ENCODE measurements around the gene FOLR1. TPM values are rescaled to one million over a fixed set of nuclear protein-coding genes. Genes with fewer than 3 reads are reported as not detected.

Gene FOLR1
- total RNA-seq, 2 donors from 2014 or later, result 13.8 to 19.3 TPM

DNA sequence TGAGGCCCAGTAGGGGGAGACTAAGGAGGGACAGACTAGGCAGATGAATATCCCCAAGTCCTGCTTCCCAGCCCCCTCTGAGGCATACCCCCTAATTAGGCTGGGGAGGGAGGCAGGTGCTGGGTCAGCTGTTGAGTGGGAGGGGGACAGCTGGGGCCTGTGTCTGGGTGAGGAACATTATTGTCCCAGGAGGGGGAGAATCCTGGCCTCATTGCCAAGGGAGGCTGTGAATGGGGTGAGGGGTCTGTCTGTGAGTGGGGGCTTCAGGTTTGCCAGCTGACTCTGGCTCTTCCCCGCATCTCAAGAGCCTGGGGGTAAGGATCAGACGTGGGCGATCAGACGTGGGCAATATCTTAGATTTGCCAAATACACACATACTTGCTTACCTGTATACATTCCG, 34.8 kb downstream of the FOLR1 start:
- no peaks in the 10 kb centered on the region for H3K9me3 Mint-ChIP-seq
- H3K9ac ChIP-seq (ENCODE audit: extremely low read depth, low read length, poor library complexity, severe bottlenecking), result peak overlapping the region; percentile 15
- peaks cover 16% of the 10 kb centered on the region for H3K4me1 ChIP-seq (ENCODE audit: control insufficient read depth, insufficient read depth, low read length)
- WGBS, 2 experiments (ENCODE audit: insufficient coverage in 1 of 2, insufficient read length in 1 of 2), result 89 to 100% methylated on average over 1 to 5 of the region's 5 CpGs
- peak overlapping the region; percentile 98 for H3K4me3 Mint-ChIP-seq
- no peaks in the 10 kb centered on the region for H3K27me3 Mint-ChIP-seq (ENCODE audit: insufficient read depth)
- H3K36me3 Mint-ChIP-seq (ENCODE audit: low read depth), result peaks cover 42% of the 10 kb centered on the region
- H3K9me3 ChIP-seq (ENCODE audit: control insufficient read depth, low read length), result no peaks in the 10 kb centered on the region
- H3K27me3 ChIP-seq (ENCODE audit: control insufficient read depth, insufficient read depth, low read length, poor library complexity, severe bottlenecking), result no peaks in the 10 kb centered on the region
- no peak overlapping the region for H3K27ac Mint-ChIP-seq
- peaks cover 26% of the 10 kb centered on the region for H3K4me1 Mint-ChIP-seq
- no peak overlapping the region for H3K27ac ChIP-seq (ENCODE audit: low read depth, low read length)
- TF ChIP-seq, protein P1, sequence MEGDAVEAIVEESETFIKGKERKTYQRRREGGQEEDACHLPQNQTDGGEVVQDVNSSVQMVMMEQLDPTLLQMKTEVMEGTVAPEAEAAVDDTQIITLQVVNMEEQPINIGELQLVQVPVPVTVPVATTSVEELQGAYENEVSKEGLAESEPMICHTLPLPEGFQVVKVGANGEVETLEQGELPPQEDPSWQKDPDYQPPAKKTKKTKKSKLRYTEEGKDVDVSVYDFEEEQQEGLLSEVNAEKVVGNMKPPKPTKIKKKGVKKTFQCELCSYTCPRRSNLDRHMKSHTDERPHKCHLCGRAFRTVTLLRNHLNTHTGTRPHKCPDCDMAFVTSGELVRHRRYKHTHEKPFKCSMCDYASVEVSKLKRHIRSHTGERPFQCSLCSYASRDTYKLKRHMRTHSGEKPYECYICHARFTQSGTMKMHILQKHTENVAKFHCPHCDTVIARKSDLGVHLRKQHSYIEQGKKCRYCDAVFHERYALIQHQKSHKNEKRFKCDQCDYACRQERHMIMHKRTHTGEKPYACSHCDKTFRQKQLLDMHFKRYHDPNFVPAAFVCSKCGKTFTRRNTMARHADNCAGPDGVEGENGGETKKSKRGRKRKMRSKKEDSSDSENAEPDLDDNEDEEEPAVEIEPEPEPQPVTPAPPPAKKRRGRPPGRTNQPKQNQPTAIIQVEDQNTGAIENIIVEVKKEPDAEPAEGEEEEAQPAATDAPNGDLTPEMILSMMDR (conservative IDR thresholded peaks at IDR 0.05), result no peak
- peaks cover 56% of the 10 kb centered on the region for H3K36me3 ChIP-seq (ENCODE audit: control insufficient read depth, insufficient read depth, low read length)
- DNase-seq, result peak; percentile 33
- peak overlapping the region; percentile 97 for H3K4me3 ChIP-seq (ENCODE audit: low read length)

DNA sequence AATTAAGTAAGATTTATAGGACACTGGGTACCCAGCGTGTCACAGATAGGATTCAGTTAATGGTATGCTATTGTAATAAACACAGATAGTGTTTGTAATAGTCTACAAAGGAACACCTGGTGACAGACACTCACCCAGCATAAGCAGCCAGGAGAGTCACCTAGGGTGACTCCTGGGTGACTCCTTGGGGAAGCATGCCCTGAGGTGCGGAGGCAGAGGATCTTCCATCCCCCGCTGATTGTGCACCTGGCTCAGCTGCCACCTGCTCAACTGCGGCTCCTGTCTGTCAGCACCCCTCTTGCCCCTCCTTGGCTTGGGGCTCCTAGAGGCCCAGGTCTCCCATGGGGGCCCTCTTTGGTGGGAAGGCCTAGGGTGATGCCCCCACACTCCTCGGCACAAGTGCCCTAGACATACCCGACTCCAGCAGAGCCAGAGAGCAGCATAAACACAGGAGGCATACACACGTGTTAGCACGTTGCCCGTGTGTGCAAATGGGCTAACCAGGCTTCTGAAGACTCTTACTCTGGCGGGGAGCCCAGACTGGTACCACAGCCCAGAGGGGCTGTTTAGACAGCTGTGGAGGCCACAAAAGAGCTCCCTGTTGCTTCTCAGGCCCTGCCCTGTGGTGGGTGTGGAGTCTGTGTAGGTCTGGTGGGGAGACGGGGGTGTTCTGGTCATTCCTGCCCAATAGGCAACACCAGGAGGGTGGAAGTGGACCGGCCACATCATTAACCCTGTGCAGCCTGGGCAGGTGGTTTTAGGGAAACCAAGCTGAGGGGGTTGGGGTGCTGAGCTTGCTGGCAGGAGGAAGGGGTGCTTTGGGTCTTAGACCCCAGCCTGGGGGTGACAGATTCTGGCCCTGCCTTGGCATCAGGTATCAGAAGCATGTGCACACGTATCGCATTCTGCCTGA, 35.6 kb downstream of the FOLR1 start:
- DNase-seq, result peak; percentile 32
- Histone ChIP-seq H3K4me3 (ENCODE audit: low read length) (no peak overlapping the region), H3K27ac (ENCODE audit: low read depth, low read length) (no peak overlapping the region), H3K27me3 (ENCODE audit: control insufficient read depth, insufficient read depth, low read length, poor library complexity, severe bottlenecking) (no peaks in the 10 kb centered on the region), H3K9ac (ENCODE audit: extremely low read depth, low read length, poor library complexity, severe bottlenecking) (no peak overlapping the region), H3K4me1 (ENCODE audit: control insufficient read depth, insufficient read depth, low read length) (peaks cover 7% of the 10 kb centered on the region), H3K36me3 (ENCODE audit: control insufficient read depth, insufficient read depth, low read length) (peaks cover 65% of the 10 kb centered on the region), H3K9me3 (ENCODE audit: control insufficient read depth, low read length) (no peaks in the 10 kb centered on the region)
- no peaks in the 10 kb centered on the region for H3K27me3 Mint-ChIP-seq (ENCODE audit: insufficient read depth)
- 93 to 95% methylated on average over 11 to 14 of the region's 14 CpGs for WGBS, 2 experiments (ENCODE audit: insufficient coverage in 1 of 2, insufficient read length in 1 of 2)
- no peaks in the 10 kb centered on the region for H3K9me3 Mint-ChIP-seq
- peaks cover 18% of the 10 kb centered on the region for H3K4me1 Mint-ChIP-seq
- peaks cover 51% of the 10 kb centered on the region for H3K36me3 Mint-ChIP-seq (ENCODE audit: low read depth)
- H3K27ac Mint-ChIP-seq, result no peak overlapping the region
- TF ChIP-seq, protein P1 (conservative IDR thresholded peaks at IDR 0.05), result no peak
- no peak overlapping the region for H3K4me3 Mint-ChIP-seq

- H3K9me3 ChIP-seq (ENCODE audit: control insufficient read depth, low read length), result no peaks in the 10 kb centered on the region
- H3K4me3 ChIP-seq (ENCODE audit: low read length), result no peak overlapping the region
- peaks cover 59% of the 10 kb centered on the region for H3K36me3 Mint-ChIP-seq (ENCODE audit: low read depth)
- H3K4me3 Mint-ChIP-seq, result no peak overlapping the region
- peak; percentile 46 for DNase-seq
- no peak overlapping the region for H3K27ac Mint-ChIP-seq
- peaks cover 5% of the 10 kb centered on the region for H3K4me1 ChIP-seq (ENCODE audit: control insufficient read depth, insufficient read depth, low read length)
- no peaks in the 10 kb centered on the region for H3K9me3 Mint-ChIP-seq
- 97 to 98% methylated on average over 11 to 16 of the region's 16 CpGs for WGBS, 2 experiments (ENCODE audit: insufficient coverage in 1 of 2, insufficient read length in 1 of 2)
- no peaks in the 10 kb centered on the region for H3K27me3 Mint-ChIP-seq (ENCODE audit: insufficient read depth)
- H3K27ac ChIP-seq (ENCODE audit: low read depth, low read length), result no peak overlapping the region
- H3K27me3 ChIP-seq (ENCODE audit: control insufficient read depth, insufficient read depth, low read length, poor library complexity, severe bottlenecking), result no peaks in the 10 kb centered on the region
- H3K4me1 Mint-ChIP-seq, result peaks cover 14% of the 10 kb centered on the region
- H3K9ac ChIP-seq (ENCODE audit: extremely low read depth, low read length, poor library complexity, severe bottlenecking), result no peak overlapping the region
- TF ChIP-seq, protein P1 (conservative IDR thresholded peaks at IDR 0.05), result no peak
- H3K36me3 ChIP-seq (ENCODE audit: control insufficient read depth, insufficient read depth, low read length), result peaks cover 72% of the 10 kb centered on the region
These were observed 36.4 kb downstream of the FOLR1 start for GRCh38 chr11:72228229-72228843.
